DOHH2 (cell line): ENCODE results near the gene CYP4V2.
A peak's percentile ranks its signal among the peaks of the same experiment; 100 is the strongest.

Source experiments
- H3F3A ChIP-seq: fragments of 200-600 bp; sonication (generic), shearing (Covaris generic); 2 replicates; pipeline ENCODE4 v1.6.0; 2016; ENCODE audit warnings: antibody characterized with exemption, mild to moderate bottlenecking; ENCODE audit not compliant: control insufficient read depth, insufficient read depth
- H3K27ac ChIP-seq: fragments of 200-600 bp; sonication (generic); 2 replicates; pipeline ENCODE4 v1.5.1; 2014; ENCODE audit warnings: low read depth, mild to moderate bottlenecking, low read length, moderate library complexity
- H3K27me3 ChIP-seq: fragments of 200-600 bp; sonication (generic); 2 replicates; pipeline ENCODE4 v1.6.1; 2014; ENCODE audit warnings: mild to moderate bottlenecking, low read length, mixed read lengths; ENCODE audit not compliant: control insufficient read depth
- H3K36me3 ChIP-seq: fragments of 200-600 bp; sonication (generic); 2 replicates; pipeline ENCODE4 v1.6.1; 2014; ENCODE audit warnings: mild to moderate bottlenecking, low read length, moderate library complexity, mixed read lengths; ENCODE audit not compliant: control insufficient read depth
- H3K4me1 ChIP-seq: fragments of 200-600 bp; sonication (generic); 2 replicates; pipeline ENCODE4 v1.6.1; 2014; ENCODE audit warnings: mild to moderate bottlenecking, low read length, mixed read lengths; ENCODE audit not compliant: control insufficient read depth
- H3K4me2 ChIP-seq: fragments of 200-600 bp; sonication (generic); 2 replicates; pipeline ENCODE4 v1.6.0; 2014; ENCODE audit warnings: mild to moderate bottlenecking, low read length, moderate library complexity
- H3K4me3 ChIP-seq: fragments of 200-600 bp; sonication (generic); 2 replicates; pipeline ENCODE4 v1.5.1; 2014; ENCODE audit warnings: mild to moderate bottlenecking, low read length, mixed read lengths
- H3K79me2 ChIP-seq: fragments of 200-600 bp; sonication (generic); 2 replicates; pipeline ENCODE4 v1.6.1; 2014; ENCODE audit warnings: mild to moderate bottlenecking, low read length, mixed read lengths; ENCODE audit not compliant: control insufficient read depth
- H3K9me2 ChIP-seq: fragments of 200-600 bp; sonication (generic); replicated peaks from 2 replicates; pipeline ENCODE4 v1.6.1; 2014; ENCODE audit warnings: mild to moderate bottlenecking, low read length, mixed read lengths; ENCODE audit not compliant: control insufficient read depth
- H3K9me3 ChIP-seq: fragments of 200-600 bp; sonication (generic); 2 replicates; pipeline ENCODE4 v1.6.1; 2014; ENCODE audit warnings: antibody characterized with exemption, low read length, mixed read lengths; ENCODE audit not compliant: control insufficient read depth, insufficient read depth
- H4K20me1 ChIP-seq: fragments of 200-600 bp; sonication (generic); 2 replicates; pipeline ENCODE4 v1.6.0; 2014; ENCODE audit warnings: low read depth, mild to moderate bottlenecking, antibody characterized with exemption, low read length, moderate library complexity; ENCODE audit not compliant: control insufficient read depth, insufficient read depth
- CTCF ChIP-seq: fragments of 200-600 bp; sonication (generic); IDR thresholded peaks from one replicate; pipeline ENCODE4 v1.5.1; 2014; ENCODE audit warnings: antibody characterized with exemption, mild to moderate bottlenecking, low read depth, low read length; ENCODE audit not compliant: poor library complexity, severe bottlenecking
- EZH2phosphoT487 ChIP-seq: fragments of 200-600 bp; sonication (generic); IDR thresholded peaks from 2 replicates; pipeline ENCODE4 v1.6.1; 2017; ENCODE audit warnings: borderline replicate concordance, mild to moderate bottlenecking, antibody characterized with exemption, low read length, moderate library complexity, mixed read lengths

The CYP4V2 gene

DNA sequence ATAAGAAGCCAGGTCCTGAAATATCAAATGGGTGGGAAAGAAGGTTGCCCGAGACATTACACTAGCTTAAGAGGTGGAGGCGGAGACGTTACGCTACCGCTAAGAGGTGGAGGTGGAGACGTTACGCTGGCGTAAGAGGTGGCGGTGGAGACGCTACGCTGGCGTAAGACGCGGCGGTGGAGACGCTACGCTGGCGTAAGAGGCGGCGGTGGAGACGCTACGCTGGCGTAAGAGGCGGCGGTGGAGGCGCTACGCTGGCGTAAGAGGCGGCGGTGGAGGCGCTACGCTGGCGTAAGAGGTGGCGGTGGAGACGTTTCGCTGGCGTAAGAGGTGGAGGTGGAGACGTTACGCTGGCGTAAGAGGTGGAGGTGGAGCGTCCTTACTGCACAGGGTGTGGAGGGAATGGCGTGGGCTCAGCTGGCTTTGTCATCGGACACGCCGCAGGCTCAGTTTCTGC, 12.8 kb downstream of the CYP4V2 start:
- Histone ChIP-seq H3K4me1 (peaks cover 46% of the 10 kb centered on the region), H3K4me2 (peak overlapping the region; percentile 70)

DNA sequence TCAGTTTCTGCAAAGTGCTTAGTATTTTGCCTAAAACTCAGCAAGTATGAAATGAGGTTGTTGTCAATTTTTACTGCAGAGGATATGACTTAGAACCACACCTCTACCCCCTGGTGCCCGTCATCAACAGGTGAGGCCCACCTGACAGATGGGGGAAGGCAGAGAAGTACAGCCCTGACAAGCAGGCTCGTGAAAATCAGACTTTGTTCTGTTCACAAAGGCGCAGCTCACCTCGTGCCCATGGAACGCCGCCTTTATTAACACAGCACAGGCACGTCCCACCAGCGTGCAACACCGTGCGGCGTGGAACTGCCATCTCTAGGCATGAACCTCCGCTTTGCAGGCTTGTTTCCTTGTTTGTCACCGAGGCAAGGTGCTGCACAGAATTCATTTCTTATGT, 13.3 kb downstream of the CYP4V2 start:
- Histone ChIP-seq H3K9me3 (peaks cover 7% of the 10 kb centered on the region), H3K9me2 (no peaks in the 10 kb centered on the region), H3K27me3 (no peaks in the 10 kb centered on the region), H3K36me3 (peaks cover 3% of the 10 kb centered on the region; the same call in 1 of the 2 replicates), H3K79me2 (no peaks in the 10 kb centered on the region), H3K4me1 (peaks cover 46% of the 10 kb centered on the region), H3K4me3 (peak overlapping the region; percentile 72), H4K20me1 (no peaks in the 10 kb centered on the region), H3K27ac (peak overlapping the region; percentile 37; the same call in 1 of the 2 replicates), H3K4me2 (peak overlapping the region; percentile 70), H3F3A (peaks cover 15% of the 10 kb centered on the region)
- TF ChIP-seq CTCF, result no peak
- TF ChIP-seq EZH2phosphoT487, result no peak

More for the DNA sequence above, 12.8 kb downstream of the CYP4V2 start:
- Histone ChIP-seq H3K27ac (peak overlapping the region; percentile 44), H3K4me3 (peak overlapping the region; percentile 72), H3K27me3 (no peaks in the 10 kb centered on the region), H4K20me1 (no peaks in the 10 kb centered on the region), H3K9me3 (peaks cover 3% of the 10 kb centered on the region; the same call in 1 of the 2 replicates), H3K36me3 (peaks cover 3% of the 10 kb centered on the region; the same call in 1 of the 2 replicates), H3K79me2 (no peaks in the 10 kb centered on the region), H3K9me2 (no peaks in the 10 kb centered on the region), H3F3A (peaks cover 15% of the 10 kb centered on the region)
- TF ChIP-seq EZH2phosphoT487 (no peak), CTCF (no peak)

GRCh38 chr4:186205156-186205555, 13.8 kb downstream of the CYP4V2 start:
- no peaks in the 10 kb centered on the region for H3K9me2 ChIP-seq
- peaks cover 7% of the 10 kb centered on the region for H3K9me3 ChIP-seq
- H3K4me1 ChIP-seq, result peaks cover 46% of the 10 kb centered on the region
- H3K27ac ChIP-seq, result no peak overlapping the region
- no peaks in the 10 kb centered on the region for H4K20me1 ChIP-seq
- peak overlapping the region; percentile 70 for H3K4me2 ChIP-seq
- peak overlapping the region; percentile 72 for H3K4me3 ChIP-seq
- H3K36me3 ChIP-seq, result peaks cover 3% of the 10 kb centered on the region; the same call in 1 of the 2 replicates
- H3F3A ChIP-seq, result peaks cover 15% of the 10 kb centered on the region
- no peaks in the 10 kb centered on the region for H3K79me2 ChIP-seq
- H3K27me3 ChIP-seq, result no peaks in the 10 kb centered on the region
- TF ChIP-seq EZH2phosphoT487 (no peak), CTCF (no peak)
